Nephron (organoid): Measurements from ENCODE around the gene BABAM2.

Source experiments
- H3K27ac Mint-ChIP-seq, 3 experiments: 2 replicates each; pipeline ENCODE4 v1.8.0; 2020; ENCODE audit warnings: mixed read lengths in 3 of 3, mild to moderate bottlenecking in 2 of 3, moderate library complexity in 1 of 3
- H3K27me3 Mint-ChIP-seq: 2 replicates; pipeline ENCODE4 v1.8.0; 2021; ENCODE audit warnings: low read depth, mild to moderate bottlenecking, moderate library complexity, mixed read lengths
- H3K36me3 Mint-ChIP-seq: 2 replicates; pipeline ENCODE4 v1.8.0; 2020; ENCODE audit warnings: low read depth, mixed read lengths
- H3K4me1 Mint-ChIP-seq: 2 replicates; pipeline ENCODE4 v1.8.0; 2020; ENCODE audit warnings: mixed read lengths
- H3K4me3 Mint-ChIP-seq, 3 experiments: 2 replicates each; pipeline ENCODE4 v1.8.0; 2020; ENCODE audit warnings: mild to moderate bottlenecking in 3 of 3, mixed read lengths in 3 of 3, moderate library complexity in 2 of 3
- H3K9me3 Mint-ChIP-seq: 2 replicates; pipeline ENCODE4 v1.8.0; 2020; ENCODE audit warnings: mixed read lengths
- TF ChIP-seq, protein P1 (sequence below), 3 experiments: fragments of 200-600 bp; sonication (generic); IDR thresholded peaks; one replicate each; pipeline ENCODE4 v1.5.0; 2021; ENCODE audit warnings: antibody characterized with exemption in 3 of 3; ENCODE audit not compliant: unreplicated experiment in 3 of 3

The BABAM2 gene

GRCh38 chr2:28038722-28039121 is 148.2 kb downstream of the BABAM2 start:
- no peaks in the 10 kb centered on the region for H3K27me3 Mint-ChIP-seq
- H3K27ac Mint-ChIP-seq: no peak overlapping the region
- no peaks in the 10 kb centered on the region for H3K9me3 Mint-ChIP-seq
- no peak overlapping the region for H3K4me3 Mint-ChIP-seq
- no peaks in the 10 kb centered on the region for H3K4me1 Mint-ChIP-seq
- TF ChIP-seq, protein P1, sequence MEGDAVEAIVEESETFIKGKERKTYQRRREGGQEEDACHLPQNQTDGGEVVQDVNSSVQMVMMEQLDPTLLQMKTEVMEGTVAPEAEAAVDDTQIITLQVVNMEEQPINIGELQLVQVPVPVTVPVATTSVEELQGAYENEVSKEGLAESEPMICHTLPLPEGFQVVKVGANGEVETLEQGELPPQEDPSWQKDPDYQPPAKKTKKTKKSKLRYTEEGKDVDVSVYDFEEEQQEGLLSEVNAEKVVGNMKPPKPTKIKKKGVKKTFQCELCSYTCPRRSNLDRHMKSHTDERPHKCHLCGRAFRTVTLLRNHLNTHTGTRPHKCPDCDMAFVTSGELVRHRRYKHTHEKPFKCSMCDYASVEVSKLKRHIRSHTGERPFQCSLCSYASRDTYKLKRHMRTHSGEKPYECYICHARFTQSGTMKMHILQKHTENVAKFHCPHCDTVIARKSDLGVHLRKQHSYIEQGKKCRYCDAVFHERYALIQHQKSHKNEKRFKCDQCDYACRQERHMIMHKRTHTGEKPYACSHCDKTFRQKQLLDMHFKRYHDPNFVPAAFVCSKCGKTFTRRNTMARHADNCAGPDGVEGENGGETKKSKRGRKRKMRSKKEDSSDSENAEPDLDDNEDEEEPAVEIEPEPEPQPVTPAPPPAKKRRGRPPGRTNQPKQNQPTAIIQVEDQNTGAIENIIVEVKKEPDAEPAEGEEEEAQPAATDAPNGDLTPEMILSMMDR (IDR thresholded peaks at IDR 0.05; ENCODE audit: unreplicated experiment in 3 of 3): no peak
- no peaks in the 10 kb centered on the region for H3K36me3 Mint-ChIP-seq

DNA sequence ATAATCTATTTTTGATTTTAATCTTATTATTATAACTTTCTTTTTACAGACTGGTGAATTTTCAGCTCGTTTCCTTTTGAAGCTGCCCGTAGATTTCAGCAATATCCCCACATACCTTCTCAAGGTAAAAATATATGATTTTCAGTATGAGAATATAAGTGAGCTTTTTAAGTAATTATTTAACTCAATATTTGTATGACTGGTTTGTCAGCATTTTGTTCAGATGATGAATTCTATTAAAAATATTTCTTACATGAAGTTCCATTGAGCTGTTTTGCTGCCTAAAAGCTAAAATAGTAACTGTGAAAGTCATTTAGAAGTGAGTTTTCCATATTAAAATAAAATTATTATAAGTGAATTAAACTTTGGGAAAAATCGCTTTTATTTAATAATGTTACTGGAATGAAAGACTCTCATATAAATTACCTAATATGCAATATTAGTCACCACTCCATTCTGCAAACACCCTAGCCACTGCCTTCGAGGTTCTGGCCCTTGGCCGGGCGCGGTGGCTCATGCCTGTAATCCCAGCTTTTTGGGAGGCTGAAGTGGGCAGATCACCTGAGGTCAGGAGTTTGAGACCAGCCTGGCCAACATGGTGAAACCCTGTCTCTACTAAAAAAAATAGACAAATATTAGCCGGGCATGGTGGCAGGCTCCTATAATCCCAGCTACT is 155.3 kb downstream of the BABAM2 start:
- Mint-ChIP-seq H3K27me3 (no peaks in the 10 kb centered on the region), H3K4me3 (no peak overlapping the region), H3K27ac (no peak overlapping the region), H3K9me3 (no peaks in the 10 kb centered on the region), H3K4me1 (peaks cover 32% of the 10 kb centered on the region), H3K36me3 (no peaks in the 10 kb centered on the region)
- TF ChIP-seq, protein P1 (IDR thresholded peaks at IDR 0.05; ENCODE audit: unreplicated experiment in 3 of 3): no peak

DNA sequence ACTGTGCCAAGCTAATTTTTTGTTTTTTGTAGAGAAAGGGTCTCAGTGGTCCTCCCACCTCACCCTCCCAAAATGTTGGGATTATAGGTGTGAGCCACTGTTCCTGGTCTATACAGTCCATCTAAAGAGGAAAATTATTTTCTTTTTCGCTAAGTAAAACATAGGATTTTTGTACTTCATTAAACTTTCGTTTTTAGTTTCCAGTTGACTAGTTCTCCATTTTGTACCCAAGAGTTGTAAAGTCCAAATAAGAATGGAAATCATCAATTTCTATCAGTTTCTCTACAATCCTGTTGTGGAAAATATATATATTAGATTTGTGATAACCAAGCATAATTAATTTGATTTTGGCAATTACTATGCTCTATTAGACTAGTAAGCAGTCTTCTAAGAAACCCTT is 156.4 kb downstream of the BABAM2 start:
- no peak overlapping the region for H3K4me3 Mint-ChIP-seq
- TF ChIP-seq, protein P1 (IDR thresholded peaks at IDR 0.05; ENCODE audit: unreplicated experiment in 3 of 3): no peak
- H3K27ac Mint-ChIP-seq: peak overlapping the region in 2 of 3 experiments; percentile 83 to 98
- H3K36me3 Mint-ChIP-seq: peaks cover 5% of the 10 kb centered on the region
- no peaks in the 10 kb centered on the region for H3K9me3 Mint-ChIP-seq
- H3K27me3 Mint-ChIP-seq: no peaks in the 10 kb centered on the region
- H3K4me1 Mint-ChIP-seq: peaks cover 37% of the 10 kb centered on the region

DNA sequence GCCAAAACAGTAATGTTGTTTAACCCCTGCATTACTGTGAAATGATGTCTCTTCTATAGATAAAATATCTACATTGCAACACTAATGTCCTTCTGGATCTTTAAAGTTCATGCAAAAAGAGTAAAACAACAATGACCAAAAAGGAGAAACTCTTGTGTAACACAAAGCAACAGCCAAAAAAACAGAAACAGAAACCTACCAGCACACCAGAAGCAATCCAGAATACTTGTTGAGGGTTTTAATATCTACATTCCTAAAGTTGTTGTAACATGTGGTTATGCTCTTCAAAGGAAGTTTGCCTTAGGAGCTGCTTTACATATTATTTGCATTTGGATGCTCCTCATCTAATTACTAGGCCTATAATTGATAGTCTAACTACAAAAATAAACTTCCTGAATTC is 157.2 kb downstream of the BABAM2 start:
- no peaks in the 10 kb centered on the region for H3K27me3 Mint-ChIP-seq
- peaks cover 40% of the 10 kb centered on the region for H3K4me1 Mint-ChIP-seq
- H3K4me3 Mint-ChIP-seq: no peak overlapping the region
- H3K27ac Mint-ChIP-seq: peak overlapping the region in 2 of 3 experiments; percentile 83 to 98
- H3K36me3 Mint-ChIP-seq: peaks cover 5% of the 10 kb centered on the region
- H3K9me3 Mint-ChIP-seq: no peaks in the 10 kb centered on the region
- TF ChIP-seq, protein P1 (IDR thresholded peaks at IDR 0.05; ENCODE audit: unreplicated experiment in 3 of 3): no peak

DNA sequence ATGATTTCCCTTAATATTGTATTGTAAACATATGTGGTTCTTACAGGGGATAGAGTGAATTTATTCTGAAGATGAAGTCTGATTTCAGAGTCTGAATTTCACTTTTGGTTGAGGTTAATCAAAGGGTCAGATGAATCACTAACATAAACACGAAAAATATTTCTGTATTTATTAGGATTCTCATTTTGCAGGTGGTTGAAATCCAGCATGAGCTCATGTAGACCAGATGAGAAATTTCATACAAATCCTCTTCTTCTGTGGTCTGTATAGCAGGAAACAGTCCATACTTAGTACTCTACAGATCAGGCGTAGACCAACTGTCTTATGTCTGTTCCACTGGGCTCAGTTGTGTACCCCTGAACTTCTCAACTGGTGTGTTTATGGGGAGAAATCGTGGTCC is 157.8 kb downstream of the BABAM2 start:
- TF ChIP-seq, protein P1 (IDR thresholded peaks at IDR 0.05; ENCODE audit: unreplicated experiment in 3 of 3): no peak
- no peaks in the 10 kb centered on the region for H3K9me3 Mint-ChIP-seq
- peaks cover 45% of the 10 kb centered on the region for H3K4me1 Mint-ChIP-seq
- H3K27me3 Mint-ChIP-seq: no peaks in the 10 kb centered on the region
- peak overlapping the region in 1 of 3 experiments; percentile 98 for H3K27ac Mint-ChIP-seq
- no peak overlapping the region for H3K4me3 Mint-ChIP-seq
- H3K36me3 Mint-ChIP-seq: peaks cover 5% of the 10 kb centered on the region

GRCh38 chr2:28049416-28049815 is 158.9 kb downstream of the BABAM2 start:
- Mint-ChIP-seq H3K4me3 (no peak overlapping the region), H3K36me3 (peaks cover 5% of the 10 kb centered on the region), H3K27me3 (no peaks in the 10 kb centered on the region), H3K4me1 (peaks cover 49% of the 10 kb centered on the region), H3K27ac (peak overlapping the region in 2 of 3 experiments; percentile 66 to 98), H3K9me3 (no peaks in the 10 kb centered on the region)
- TF ChIP-seq, protein P1 (IDR thresholded peaks at IDR 0.05; ENCODE audit: unreplicated experiment in 3 of 3): no peak
